ENCODE measurements around the gene ATG16L1. TPM values are rescaled to one million over a fixed set of nuclear protein-coding genes. Genes with fewer than 3 reads are reported as not detected.

Gene ATG16L1
- total and polyA plus RNA-seq, 7 donors: 16.2 to 37.3 (median 19.6) TPM

- no peaks in the 10 kb centered on the region for H3K9me3 ChIP-seq
- WGBS, 2 donors: 89 to 90% methylated on average over 10 of the region's 10 CpGs
- H3K27me3 ChIP-seq: no peaks in the 10 kb centered on the region
- TF ChIP-seq POLR2A (IDR thresholded peaks at IDR 0.05) (no peak), CTCF (IDR thresholded peaks at IDR 0.05) (no peak), EP300 (IDR thresholded peaks at IDR 0.05) (no peak), POLR2AphosphoS5 (IDR thresholded peaks at IDR 0.05) (no peak)
- no peaks in the 10 kb centered on the region for H3K4me1 ChIP-seq
- intact Hi-C loops (cut with DNase I): no loop called here
- H3K4me3 ChIP-seq: no peak overlapping the region
- no peak overlapping the region for H3K27ac ChIP-seq
- H3K36me3 ChIP-seq: peaks cover 41 to 99% (median 67%) of the 10 kb centered on the region in 4 donors
- no peak for DNase-seq
Measured at GRCh38 chr2:233290051-233290845, 38.8 kb downstream of the ATG16L1 start.

DNA sequence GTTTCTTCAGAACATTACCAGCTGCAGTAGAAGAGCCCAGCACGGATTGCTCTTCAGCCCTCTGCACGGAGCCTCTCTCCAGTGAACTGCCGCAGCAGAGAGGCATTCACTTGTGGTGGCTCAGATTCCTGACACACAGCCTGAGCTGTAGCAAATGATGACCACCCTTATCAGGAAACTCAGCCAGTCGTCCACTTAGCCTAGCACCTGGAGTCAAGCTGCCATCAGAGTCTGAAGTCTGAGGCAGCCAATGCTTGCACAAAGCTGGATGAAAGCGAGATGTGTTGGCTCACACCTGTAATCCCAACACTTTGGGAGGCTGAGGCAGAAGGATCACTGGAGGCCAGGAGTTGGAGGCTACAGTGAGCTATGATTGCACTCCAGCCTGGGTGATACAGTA, 44.4 kb downstream of the ATG16L1 start:
- DNase-seq: no peak
- intact Hi-C loops (cut with DNase I): no loop called here
- no peak overlapping the region for H3K4me3 ChIP-seq
- no peaks in the 10 kb centered on the region for H3K9me3 ChIP-seq
- H3K4me1 ChIP-seq: no peaks in the 10 kb centered on the region
- WGBS, 2 donors: 86 to 91% methylated on average over 5 of the region's 5 CpGs
- TF ChIP-seq EP300 (IDR thresholded peaks at IDR 0.05) (no peak), CTCF (IDR thresholded peaks at IDR 0.05) (no peak), POLR2AphosphoS5 (IDR thresholded peaks at IDR 0.05) (no peak), POLR2A (IDR thresholded peaks at IDR 0.05) (no peak)
- no peaks in the 10 kb centered on the region for H3K27me3 ChIP-seq
- no peak overlapping the region for H3K27ac ChIP-seq
- H3K36me3 ChIP-seq: peaks cover 26 to 57% (median 40%) of the 10 kb centered on the region in 4 donors

- 39 to 86% methylated on average over 7 of the region's 7 CpGs for WGBS, 2 donors
- H3K4me3 ChIP-seq: no peak overlapping the region
Measured at GRCh38 chr2:233297076-233297475, 45.6 kb downstream of the ATG16L1 start.

GRCh38 chr2:233300401-233300800, 48.9 kb downstream of the ATG16L1 start:
- intact Hi-C loops (cut with DNase I): no loop called here
- Histone ChIP-seq H3K27ac (no peak overlapping the region), H3K4me1 (no peaks in the 10 kb centered on the region), H3K9me3 (no peaks in the 10 kb centered on the region), H3K36me3 (peaks cover 0 to 12% (median 0%) of the 10 kb centered on the region in 4 donors), H3K4me3 (no peak overlapping the region), H3K27me3 (no peaks in the 10 kb centered on the region)
- no peak for DNase-seq
- TF ChIP-seq POLR2A (IDR thresholded peaks at IDR 0.05) (no peak), POLR2AphosphoS5 (IDR thresholded peaks at IDR 0.05) (no peak), CTCF (IDR thresholded peaks at IDR 0.05) (no peak), EP300 (IDR thresholded peaks at IDR 0.05) (no peak)
- 79 to 88% methylated on average over 4 of the region's 4 CpGs for WGBS, 2 donors

More at GRCh38 chr2:233297076-233297475, 45.6 kb downstream of the ATG16L1 start:
- H3K27ac ChIP-seq: no peak overlapping the region
- intact Hi-C loops (cut with DNase I): no loop called here
- H3K9me3 ChIP-seq: no peaks in the 10 kb centered on the region
- no peaks in the 10 kb centered on the region for H3K27me3 ChIP-seq
- no peak for TF ChIP-seq EP300 (IDR thresholded peaks at IDR 0.05)
- TF ChIP-seq POLR2AphosphoS5 (IDR thresholded peaks at IDR 0.05): no peak
- no peak for TF ChIP-seq CTCF (IDR thresholded peaks at IDR 0.05)
- TF ChIP-seq POLR2A (IDR thresholded peaks at IDR 0.05): no peak
- H3K4me1 ChIP-seq: no peaks in the 10 kb centered on the region
- DNase-seq: no peak
- H3K36me3 ChIP-seq: peaks cover 20 to 45% (median 29%) of the 10 kb centered on the region in 4 donors
